GM19099 (cell line): ENCODE measurements around the gene RRP15.

Experiments used
- POLR2A ChIP-seq: IDR thresholded peaks from 3 replicates; pipeline ENCODE4 v1.6.1; 2011; ENCODE audit warnings: low read depth; ENCODE audit not compliant: insufficient read length; ENCODE audit errors: extremely low read depth

RRP15 gene

DNA sequence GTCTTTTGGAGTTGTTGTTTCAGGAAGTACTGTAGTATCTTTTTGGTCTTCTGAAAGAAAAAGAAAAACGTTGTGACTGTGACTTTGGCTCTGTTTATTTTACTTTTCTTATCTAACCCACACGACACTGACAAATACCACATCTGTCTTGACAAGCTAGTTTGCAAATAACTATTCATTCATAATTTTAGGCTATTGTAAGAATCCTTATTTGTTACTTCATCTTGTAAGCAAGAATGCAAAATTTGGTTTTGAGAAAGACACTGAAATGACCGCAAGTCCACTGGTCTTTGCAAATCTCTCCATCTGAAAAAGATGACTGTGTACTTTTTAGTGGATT, 72.8 kb downstream of the RRP15 start:
- TF ChIP-seq POLR2A, result no peak

DNA sequence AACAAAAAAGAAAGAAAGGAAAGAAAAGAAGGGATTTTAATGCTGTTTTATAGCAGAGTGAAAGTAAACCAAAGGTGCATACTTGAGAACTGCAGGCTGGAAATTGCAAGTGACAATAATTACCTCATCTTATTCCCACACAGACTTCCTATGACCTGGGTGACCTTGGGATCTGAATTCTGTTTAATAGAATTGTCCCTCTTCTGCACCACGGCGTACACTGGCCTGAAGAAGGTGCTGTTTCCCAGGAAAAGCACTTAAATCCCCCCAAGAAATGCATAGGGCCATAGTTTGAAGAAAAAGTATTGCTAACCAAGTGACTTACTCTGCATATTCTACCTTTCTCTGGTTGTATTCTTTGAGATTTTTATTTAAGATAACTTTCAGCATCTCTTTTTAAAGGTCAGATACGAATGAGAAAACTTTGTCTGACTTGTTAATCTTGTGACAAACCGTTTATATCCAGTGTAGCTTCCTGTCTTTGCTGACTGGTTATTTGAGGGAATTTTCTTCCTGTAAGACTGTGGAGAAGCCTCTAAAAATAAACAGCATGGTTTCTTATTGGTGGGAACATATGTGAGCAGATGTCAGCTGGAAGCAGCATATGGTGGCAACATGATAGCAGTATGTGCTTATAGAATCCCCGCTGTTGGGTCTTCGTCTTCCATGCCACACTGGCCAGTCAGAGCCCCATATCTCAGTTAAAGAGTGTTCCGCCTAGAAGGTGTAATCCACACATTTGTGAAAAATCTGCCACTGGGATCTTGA, 76.4 kb downstream of the RRP15 start:
- TF ChIP-seq POLR2A, result no peak

DNA sequence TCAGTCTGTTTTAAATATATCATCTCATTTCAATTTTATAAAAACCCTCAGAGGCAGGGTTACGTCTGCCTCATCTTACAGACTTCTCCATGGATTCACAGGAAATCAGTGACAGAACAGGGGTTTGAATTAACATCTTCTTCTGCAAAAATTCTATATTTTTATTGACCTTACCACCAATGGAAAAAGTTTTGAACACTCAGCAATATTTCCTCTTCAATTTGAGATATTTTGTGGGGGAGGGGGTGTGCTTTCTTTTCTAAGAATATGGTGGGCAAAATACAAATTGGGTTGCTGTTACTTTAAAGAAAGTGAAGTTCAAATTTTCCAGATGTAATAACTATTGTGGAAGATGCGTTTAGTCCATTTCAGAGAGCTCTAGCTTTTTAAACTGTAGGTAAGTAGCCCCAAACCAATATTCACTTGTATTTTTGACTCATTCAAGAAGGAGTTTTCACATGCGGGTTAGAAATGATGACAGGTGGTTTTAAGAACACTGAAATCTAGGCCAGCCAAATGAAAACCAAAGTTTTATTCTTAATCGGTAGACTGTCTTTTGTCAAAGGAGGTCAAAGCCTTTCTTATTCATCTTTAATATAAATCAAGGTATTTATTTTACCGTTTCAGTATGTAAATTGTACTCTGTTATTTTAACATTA, 77.5 kb downstream of the RRP15 start:
- no peak for TF ChIP-seq POLR2A

DNA sequence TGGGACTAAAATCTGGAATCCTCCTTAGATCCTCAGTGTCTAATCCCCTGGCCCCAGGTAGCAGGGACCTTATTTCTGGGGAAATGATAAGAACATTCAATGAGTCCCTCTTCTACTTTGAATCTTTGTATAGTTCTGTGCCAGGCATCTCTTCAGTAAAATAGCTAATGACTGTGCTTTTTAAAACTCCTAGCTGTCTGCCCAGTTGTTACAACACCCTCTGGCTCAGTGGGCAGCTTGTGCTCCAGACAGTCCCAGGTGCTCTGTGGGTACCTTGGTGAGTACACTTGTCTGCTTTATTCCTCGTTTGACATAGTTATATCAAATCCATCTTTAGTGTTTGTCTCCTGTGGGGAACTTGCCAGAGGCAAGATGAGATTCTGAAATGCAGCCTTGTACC, 78.0 kb downstream of the RRP15 start:
- no peak for TF ChIP-seq POLR2A

DNA sequence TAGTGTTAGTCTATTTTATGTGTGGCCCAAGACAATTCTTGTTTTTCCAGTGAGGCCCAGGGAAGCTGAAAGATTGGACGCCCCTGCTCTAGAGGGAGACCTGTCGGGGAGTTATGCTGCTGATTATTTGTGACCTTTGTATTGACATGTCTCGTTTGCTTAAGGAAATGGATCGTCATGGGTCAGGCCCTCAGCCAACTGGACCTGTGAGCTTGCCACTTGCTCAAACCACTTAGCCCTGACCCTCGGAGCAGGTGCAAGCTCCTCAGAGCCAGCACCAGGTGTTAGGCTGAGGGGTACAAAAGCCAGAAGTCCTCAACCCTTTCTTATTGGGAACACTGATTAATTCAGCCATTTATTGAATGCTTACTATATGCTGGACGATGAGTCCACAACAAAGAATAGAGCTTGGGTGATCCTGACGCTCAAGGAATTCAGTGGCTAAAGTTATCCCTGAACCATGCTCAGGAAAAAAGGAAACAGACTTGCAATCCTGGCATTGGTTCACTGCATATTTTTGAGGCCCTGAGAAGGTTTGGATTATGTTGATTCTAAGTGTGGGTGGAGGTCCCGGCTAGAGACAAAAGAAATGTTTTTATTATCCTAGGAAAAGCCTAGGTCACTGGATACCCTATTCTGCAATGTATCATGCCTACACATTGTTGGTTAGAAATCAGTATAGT, 79.1 kb downstream of the RRP15 start:
- TF ChIP-seq POLR2A, result no peak

DNA sequence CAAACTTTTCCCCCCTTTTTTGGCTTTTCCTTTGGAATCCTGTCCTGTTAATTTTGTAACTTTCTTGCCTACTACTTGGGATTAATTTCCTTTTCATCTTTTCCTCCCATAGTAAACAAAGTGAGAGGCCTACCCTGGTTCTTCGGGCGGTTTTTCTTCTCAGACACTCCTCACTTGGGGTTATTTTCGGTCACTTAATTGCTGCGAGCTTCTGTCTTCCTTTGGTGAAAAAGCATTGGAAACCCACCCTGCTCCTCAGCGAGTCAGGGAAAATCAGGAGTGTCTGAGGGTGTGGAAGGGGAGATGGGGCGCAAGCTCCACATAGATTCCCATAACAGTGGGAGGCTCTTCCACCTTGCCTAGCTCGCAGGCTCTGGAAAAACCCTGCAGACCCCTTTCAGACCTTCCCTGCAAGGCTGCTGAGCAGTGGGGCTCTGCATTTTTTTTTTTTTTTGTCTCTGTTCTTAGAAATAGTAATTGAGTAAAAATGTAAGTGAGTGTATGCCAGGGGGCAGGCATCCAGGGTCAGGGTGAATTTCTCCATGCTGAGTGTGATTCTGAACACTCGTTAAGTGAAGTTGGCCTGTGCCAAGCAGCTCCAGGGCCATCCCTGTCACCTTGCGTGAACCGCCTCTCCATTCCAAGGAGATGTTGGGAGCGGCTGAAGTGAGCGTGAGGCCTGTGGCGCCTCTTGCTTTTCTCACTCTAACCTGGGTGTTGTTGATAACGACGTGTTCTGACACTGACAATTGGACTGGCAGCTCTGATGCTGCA, 80.3 kb downstream of the RRP15 start:
- TF ChIP-seq POLR2A, result no peak

DNA sequence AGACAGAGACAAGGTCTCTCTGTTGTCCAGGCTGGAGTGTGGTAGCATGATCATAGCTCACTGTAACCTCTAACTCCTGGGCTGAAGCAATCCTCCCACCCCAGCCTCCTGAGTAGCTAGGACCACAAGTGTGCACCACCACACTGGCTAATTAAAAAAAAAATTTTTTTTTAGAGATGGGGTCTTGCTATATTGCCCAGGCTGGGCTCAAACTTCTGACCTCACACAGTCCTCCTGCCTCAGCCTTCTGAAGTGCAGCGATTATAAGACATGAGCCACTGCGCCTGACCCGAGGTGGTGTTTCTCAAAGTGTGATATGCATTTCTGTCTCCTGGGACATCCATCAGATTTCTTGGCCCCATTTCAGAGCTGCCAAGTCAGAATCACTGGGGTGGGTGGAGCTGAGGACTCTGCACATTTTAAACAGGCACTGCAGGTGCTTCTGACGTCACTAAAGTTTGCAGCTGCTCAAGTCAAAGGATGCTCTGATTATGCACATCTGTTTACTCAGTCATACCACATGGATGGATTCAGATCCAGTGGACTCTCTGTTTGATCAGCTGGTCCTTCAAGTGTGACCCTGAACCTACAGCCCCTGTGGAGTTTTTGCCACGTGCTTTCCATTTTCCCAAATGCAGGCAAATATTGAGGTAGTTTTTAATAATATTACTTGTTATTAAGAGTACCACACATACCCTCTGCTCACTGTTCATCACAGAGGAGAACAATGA, 81.4 kb downstream of the RRP15 start:
- TF ChIP-seq POLR2A, result no peak

DNA sequence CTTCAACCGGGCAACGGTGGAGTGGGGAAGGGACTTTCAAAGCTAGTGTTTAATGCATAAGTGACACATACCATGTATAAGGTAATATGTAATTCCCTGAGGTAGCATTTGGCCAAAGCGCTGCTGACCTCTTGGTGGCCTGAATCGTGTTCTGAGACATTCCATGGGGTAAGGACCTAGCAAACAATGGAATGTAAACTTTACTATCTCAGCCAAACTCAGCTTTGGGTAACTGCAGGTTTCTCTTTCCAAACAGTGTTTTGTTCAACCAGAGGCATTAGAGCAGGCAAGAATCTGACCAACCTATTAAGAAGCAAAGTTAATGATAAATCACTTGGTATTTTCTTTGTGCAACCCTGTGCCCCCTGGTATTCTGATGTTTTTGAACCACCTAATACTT, 82.0 kb downstream of the RRP15 start:
- TF ChIP-seq POLR2A, result no peak

DNA sequence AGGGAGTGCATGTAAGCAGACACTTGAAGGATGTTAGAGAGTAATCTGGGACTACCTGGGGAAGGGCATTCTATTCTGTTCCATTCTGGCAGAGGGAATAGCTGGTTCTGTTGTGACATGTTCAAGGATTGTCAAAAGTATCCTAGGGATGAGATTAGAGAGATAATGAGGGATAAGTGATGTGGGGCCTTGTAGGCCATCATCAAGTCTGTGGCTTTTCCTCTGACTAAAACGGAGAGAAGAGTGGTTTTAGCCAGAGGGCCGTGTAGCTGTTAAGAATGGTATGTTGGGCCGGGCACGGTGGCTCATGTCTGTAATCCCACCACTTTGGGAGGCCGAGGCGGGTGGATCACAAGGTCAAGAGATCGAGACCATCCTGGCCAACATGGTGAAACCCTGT, 83.6 kb downstream of the RRP15 start:
- no peak for TF ChIP-seq POLR2A

DNA sequence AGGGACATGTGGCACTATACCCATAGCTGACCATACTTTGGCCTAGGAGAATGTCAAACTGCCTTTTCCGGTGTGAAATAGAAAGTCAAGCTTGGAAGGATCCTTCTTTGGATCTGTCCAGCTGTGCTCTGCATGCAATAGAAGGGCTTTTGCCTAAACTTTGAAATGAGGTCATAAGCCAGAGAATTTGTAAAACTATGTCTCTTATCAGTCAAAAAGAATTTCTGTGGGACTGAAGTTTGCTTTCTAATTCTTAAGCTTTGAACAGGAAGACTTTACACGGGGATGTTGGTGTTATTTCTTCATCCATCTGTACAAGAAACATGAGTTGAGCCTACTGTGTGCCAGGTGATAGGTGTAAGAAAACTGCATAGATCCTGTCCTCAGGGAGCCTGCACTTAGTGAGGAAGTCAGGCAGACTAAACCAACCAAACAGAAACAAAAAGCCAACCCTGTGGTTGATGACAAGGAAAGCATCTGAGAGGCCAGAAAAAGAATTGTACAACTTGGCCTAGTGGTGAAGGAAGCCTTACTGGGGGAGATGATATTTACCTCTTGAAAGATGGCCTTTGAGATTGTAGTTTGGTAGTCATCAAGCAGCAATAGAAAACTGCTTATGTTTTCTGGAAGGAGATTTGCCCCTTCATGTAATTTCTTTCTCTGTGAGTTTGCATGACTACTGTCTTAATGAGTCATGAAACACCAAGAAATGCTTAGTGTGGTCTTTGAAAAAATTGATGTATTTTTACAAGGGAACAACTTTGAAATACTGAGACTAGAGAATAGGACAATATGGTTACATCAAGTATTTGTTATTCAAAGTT, 84.8 kb downstream of the RRP15 start:
- no peak for TF ChIP-seq POLR2A

DNA sequence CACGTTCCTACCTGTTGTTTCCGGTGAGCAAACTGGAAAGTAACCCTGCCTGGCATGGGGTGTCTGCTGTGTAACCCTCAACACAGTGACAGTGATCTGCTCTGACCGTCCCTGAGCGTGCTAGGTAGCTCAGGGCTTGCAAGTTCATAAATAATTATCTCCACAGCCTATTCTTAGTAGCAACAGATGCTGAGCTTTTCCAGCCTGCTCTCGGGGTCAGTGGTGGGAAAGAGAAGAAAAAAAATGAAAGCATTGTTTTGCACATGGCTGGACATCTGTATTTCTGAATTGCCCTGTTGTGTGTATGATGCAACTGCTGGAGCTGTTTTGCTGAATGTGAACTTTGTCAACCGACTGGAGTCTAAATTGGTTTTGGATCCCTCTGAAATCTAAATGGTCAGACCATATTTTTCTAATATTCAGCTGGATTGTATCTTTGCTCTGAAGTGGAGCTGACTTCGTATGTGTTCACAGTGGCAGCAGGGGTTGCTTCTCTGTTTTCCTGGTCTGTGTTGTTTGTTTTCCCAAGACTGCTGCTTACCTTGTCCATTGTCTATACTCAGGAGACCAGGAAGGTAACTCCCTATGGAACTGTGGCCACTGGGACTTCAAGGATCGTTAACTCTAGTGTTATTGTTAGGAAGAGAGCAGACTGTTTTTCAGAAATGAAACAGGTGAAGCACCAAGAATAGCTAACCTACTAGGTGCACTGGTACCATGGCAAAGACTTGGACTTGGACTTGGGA, 87.0 kb downstream of the RRP15 start:
- no peak for TF ChIP-seq POLR2A

DNA sequence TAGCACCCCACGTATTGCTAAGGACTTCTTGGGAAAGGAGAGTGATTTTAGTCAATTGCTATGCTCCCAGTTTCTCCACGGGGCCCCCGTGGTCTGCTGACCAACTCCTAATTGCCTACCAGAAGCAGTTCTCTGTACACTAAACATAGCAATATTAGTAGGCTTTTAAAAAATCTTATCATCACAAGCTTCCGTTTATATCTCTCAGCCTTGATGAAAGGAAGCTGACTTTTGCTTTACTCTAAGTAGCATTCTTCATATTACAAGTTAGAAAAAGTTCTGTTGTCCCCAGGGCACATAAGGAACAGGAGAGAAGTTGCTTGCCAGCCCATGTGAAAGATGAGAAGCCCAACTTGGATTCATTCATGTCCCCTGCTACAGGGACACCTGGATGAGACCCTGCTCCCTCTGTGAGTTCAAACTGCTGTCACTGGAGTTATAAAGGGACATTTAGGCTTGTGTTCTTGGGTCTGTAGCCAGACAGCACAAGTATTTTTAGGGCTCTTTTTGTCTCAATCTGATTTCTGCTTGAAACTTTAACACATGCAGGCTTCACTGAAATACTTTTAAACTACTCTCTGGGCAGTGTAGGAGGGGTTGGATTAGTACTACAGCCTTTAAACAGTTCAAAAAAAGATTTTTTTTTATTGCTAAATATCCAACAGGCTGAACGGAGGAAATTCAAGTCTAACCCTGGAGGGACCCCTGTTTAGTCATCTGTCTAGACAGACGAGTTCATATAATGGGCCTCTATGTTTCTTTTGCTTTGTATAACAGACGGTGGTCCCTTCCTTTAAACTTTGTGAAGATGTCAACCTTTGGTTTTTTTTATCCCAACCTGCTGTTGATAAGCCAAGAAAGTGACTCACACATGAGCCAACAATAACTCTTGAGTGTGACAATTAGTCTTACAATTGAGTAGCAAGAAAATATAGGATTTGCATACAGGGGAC, 89.6 kb downstream of the RRP15 start:
- TF ChIP-seq POLR2A, result no peak
